ENCODE measurements around the gene NFIA.

GRCh38 chr1:61125263-61125662 lies 42.9 kb downstream of the NFIA start:
- TF ChIP-seq, protein P1, sequence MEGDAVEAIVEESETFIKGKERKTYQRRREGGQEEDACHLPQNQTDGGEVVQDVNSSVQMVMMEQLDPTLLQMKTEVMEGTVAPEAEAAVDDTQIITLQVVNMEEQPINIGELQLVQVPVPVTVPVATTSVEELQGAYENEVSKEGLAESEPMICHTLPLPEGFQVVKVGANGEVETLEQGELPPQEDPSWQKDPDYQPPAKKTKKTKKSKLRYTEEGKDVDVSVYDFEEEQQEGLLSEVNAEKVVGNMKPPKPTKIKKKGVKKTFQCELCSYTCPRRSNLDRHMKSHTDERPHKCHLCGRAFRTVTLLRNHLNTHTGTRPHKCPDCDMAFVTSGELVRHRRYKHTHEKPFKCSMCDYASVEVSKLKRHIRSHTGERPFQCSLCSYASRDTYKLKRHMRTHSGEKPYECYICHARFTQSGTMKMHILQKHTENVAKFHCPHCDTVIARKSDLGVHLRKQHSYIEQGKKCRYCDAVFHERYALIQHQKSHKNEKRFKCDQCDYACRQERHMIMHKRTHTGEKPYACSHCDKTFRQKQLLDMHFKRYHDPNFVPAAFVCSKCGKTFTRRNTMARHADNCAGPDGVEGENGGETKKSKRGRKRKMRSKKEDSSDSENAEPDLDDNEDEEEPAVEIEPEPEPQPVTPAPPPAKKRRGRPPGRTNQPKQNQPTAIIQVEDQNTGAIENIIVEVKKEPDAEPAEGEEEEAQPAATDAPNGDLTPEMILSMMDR (optimal IDR thresholded peaks at IDR 0.05 in 1 of 3, IDR thresholded peaks at IDR 0.05 in 1 of 3, conservative IDR thresholded peaks at IDR 0.05 in 1 of 3; ENCODE audit: extremely low read depth in 1 of 3, insufficient read depth in 2 of 3, low read length in 3 of 3) = no peak
- no peak for TF ChIP-seq EZH2 (IDR thresholded peaks at IDR 0.05; ENCODE audit: low read length)
